Inflammatory macrophage (primary cell): ENCODE results near the gene SYCN.

Experiments
- DNase-seq, 2 donors: peaks; one replicate each; pipeline ENCODE4 v3.0.0-alpha.2; 2020 to 2022

SYCN gene

DNA sequence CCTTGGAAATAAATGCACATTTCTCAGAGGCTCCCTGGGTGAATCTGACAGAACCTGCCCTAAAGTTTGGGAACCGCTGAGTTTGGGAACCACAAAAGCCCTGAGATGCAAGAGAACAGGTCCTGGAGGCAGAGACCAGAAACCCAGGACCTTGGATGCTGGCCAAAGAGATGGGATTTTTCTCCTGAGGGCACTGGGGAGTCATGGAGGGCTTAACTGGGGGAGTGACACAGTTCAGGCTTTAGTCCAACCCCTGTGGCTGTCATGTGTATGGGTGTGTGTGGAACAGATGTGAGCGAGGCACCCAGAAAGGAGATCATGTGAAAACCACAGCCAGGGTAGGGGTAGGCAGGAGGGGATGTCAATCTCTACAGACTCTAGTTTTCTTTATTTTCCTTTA, 11.2 kb downstream of the SYCN start:
- DNase-seq = no peak

DNA sequence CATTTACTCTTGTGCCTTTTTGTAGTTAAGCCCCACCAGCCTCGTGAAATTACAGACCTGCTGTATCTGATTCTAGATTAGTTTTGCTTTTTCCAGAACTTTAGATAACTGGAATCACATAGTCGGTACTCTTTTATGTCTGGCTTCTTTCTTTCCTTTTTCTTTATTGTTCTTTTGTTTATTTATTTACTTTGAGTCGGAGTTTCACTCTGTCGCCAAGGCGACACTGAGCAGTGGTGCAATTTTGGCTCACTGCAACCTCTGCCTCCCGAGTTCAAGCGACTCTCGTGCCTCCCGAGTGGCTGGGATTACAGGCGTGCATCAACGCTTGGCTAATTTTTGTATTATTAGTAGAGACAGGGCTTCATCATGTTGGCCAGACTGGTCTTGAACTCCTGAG, 13.3 kb downstream of the SYCN start:
- DNase-seq = no peak

DNA sequence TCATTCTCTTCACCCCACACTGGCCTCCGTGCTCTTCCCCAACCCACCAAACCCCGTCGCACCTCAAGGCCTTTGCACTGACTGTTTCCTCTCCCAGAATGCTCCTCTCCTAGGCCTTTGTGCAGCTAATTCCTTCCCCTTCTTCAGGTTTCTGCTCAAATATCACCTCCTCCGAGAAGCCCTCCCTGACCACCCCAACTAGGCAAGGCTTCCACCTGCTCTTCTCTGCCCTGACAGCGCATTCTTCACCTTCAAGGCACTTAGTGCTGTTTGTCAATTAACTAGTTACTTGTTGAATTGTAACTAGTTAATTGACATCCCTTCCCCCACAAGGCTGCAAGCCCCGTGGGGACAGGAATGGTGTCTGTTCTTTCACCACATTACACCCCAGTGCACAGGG, 15.1 kb downstream of the SYCN start:
- no peak for DNase-seq

DNA sequence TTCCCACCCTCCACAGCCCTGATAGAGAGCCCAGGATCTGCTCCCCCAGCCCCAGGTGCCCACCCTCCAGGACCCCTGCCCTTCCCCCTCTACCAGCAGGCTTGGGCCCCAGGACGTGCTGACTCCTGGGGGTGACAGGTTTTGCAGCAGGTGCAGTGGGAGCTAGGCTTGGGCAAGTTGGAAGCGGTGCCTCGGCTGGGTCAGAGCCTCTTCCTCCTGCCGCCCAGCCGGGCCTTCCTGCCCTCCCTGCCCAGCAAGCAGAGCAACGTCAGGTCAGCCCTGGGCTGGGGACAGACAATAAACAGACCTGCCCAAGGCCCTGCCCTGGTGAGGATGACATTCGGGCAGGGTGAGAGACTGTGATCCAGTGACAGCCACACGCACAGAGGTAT, 16.5 kb downstream of the SYCN start:
- no peak for DNase-seq

DNA sequence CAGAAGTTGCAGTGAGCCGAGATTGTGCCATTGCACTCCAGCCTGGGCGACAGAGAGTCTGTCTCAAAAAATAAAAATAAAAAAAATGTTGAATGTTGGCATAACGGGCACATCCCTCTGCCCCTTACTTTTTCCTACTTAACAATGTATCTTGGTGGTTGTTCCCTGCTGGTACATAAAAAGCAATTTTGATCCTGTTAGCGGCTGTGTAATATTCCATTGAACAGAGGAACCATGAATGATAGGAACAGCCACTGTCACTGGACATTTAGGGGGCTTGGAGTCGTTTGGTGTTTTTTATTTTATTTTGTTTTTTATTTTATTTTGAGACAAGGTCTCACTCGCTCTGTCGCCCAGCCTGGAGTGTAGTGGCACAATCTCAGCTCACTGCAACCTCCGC, 17.7 kb downstream of the SYCN start:
- DNase-seq = no peak

DNA sequence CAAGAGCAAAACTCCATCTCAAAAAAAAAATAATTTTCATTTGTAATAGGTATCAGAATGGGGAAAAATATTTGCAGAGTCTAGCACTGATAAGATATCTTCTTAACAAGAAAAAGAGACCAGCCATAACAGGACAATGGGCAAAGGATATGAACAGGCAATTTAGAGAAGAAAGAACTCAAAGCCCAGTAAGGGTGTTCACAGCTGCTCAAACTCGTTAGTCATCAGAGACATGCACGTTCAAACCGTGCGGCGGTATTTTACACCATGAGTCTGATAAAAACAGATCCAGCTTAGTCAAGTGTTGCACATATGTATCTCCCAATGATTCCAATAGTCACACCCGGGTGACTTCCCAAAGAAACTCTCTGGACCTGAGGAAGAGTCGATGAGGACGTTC, 21.0 kb downstream of the SYCN start:
- DNase-seq = no peak

DNA sequence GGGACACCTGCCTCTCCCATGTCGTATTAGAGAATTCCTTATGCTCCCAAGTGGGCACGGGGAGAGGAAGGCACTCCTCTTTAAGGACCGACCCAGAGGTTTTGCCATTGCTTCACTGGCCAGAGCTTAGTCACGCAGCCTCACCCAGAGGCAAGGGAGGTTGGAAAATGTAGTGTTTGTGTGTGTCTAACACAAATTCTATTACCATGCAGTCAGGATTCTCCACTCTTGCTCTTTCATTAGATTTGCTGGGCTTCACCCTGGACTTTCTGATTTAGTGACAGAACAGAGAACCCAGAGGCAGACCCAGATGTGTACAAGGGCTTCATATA, 21.9 kb downstream of the SYCN start:
- no peak for DNase-seq

DNA sequence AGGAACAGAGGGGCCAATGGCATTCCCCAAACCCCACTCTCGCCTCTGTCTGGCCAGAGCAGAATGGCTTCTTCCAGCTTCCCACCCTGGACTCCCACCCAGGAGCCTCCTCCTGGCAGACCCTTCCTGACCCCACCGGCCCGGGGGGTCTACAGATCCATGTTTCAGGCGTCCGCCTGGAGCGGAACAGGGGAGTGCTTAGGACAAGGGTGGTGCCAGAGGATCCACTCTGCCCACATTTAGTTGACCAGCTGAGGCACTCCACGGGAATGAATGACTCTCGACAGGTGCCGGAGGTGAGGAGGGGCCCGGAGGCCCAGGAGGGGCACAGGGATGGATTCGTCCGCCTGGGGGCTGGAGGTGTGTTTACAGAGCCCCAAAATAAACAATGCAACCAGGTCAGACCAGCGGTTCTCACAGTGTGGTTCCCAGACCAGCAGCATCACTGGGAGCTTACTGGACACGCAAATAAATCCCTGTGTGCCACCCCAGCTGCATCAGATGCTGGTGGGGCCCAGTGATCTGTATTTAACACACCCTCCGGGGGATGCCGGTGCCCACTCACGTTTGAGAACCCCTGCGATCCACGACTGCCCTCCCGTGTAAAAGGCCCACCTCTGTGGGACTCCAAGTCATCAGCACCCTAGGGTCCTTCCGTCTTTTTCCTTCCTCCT, 22.4 kb downstream of the SYCN start:
- DNase-seq = no peak

DNA sequence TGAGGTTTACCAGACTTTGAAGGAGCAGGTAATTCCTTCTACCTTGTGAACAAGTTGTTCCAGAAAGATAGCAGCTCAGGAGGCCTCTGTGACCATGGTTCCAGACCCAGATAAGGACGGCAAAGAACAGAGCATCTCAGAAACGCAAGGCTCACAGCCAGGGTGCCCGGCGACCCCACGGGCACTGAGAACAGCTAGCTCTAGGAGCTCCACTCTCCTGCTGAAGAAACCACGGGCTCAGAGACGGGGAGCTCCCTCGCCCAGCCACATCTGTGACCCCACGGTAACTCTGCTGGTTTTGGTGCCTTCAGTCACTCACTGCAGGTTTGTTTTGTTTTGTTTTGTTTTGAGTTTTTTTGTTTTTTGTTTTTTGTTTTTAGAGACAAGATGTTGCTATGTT, 23.3 kb downstream of the SYCN start:
- no peak for DNase-seq

DNA sequence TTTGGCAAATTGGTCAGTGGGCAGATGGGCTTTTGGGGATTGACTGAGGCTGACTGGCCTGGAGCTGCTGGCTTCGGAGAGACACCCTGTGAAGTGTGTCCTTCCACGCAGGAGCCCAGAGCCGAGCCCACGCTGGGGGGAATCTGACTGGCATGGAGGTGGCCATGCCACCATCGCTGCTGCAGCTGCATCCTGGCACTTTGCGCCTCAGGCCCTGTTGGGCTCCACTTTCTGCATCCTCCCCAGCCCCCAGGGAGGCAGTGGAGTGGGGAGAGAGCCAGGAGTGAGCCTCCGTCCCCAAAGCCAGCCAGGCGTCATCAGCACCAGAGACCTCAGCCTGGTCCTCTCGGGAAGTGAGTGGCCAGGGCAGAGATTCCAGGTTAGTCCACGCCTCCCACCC, 24.3 kb downstream of the SYCN start:
- DNase-seq = no peak

DNA sequence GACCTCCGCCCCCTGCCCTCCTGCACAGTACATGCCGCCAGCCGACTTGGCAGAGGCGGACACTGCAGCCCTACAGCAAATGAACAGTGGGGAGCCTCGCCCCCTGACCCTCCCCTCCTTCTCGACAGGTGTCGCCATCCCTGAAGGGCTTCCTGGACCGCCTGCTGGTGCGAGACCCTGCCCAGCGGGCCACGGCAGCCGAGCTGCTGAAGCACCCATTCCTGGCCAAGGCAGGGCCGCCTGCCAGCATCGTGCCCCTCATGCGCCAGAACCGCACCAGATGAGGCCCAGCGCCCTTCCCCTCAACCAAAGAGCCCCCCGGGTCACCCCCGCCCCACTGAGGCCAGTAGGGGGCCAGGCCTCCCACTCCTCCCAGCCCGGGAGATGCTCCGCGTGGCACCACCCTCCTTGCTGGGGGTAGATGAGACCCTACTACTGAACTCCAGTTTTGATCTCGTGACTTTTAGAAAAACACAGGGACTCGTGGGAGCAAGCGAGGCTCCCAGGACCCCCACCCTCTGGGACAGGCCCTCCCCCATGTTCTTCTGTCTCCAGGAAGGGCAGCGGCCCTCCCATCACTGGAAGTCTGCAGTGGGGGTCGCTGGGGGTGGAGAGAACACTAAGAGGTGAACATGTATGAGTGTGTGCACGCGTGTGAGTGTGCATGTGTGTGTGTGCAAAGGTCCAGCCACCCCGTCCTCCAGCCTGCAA, 25.6 kb downstream of the SYCN start:
- DNase-seq = no peak

DNA sequence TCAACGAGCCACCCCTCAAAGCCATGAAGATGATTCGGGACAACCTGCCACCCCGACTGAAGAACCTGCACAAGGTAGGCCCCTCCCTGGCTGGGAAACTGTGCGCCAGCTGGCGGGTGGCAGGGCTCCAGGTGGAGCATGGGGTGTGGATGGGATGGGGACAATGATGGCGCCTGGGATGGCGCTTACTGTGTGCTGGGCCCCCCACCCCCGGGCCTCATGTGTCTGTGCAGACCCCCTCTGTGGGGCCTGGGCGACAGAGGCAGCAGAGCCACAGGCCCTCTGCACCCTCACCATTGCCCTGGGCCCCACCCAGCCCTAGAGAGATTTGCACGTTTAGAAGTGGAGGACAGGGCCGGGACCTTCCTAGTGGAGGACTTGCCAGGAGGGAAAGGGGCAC, 26.3 kb downstream of the SYCN start:
- DNase-seq = no peak

DNA sequence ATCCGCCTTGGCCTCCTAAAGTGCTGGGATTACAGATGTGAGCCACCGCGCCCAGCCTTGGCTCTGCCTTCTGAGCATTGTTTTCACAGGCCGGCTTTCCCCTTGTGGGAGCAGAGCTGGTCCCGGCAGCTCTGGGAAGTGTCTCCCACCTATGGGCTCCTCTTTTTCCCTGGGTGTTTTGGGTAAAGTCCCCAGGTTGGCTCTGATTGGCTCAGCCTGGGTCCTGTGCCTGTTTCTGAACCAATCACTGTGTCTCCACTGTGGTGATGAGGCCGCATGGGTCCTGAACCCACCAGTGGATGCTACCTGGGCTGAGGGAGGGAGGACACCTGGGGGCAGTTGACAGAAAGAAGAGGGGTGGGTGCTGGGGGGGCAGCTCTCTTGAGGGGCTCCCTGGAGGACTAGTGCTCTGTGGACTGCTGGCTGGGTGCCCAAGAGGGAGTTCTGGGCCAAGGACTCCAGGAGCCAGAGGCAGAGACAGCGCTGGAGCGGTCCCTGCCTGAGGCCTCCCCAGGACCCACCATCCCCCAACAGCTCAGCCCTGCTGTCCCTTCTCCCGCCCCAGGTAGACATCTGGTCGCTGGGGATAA, 26.9 kb downstream of the SYCN start:
- DNase-seq = no peak

DNA sequence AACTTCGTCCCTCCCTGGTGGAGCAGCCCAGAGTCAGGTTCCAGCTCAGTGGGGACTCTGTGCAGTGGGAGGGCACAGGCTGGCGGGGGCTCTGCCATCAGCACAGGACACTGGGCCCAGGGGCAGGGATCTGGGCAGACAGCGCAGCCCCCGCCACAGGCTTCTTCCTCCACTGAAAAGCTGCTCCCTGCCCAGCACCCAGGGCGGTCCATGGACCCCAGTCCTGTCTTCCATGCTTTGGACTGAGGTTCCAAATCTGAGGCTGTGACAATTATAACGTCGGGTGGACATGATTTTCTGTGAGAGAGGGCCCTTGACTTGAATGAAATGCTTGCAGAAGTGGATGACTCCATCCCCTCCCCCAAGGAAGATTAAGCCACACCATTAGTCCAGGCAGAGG, 28.5 kb downstream of the SYCN start:
- DNase-seq = no peak

DNA sequence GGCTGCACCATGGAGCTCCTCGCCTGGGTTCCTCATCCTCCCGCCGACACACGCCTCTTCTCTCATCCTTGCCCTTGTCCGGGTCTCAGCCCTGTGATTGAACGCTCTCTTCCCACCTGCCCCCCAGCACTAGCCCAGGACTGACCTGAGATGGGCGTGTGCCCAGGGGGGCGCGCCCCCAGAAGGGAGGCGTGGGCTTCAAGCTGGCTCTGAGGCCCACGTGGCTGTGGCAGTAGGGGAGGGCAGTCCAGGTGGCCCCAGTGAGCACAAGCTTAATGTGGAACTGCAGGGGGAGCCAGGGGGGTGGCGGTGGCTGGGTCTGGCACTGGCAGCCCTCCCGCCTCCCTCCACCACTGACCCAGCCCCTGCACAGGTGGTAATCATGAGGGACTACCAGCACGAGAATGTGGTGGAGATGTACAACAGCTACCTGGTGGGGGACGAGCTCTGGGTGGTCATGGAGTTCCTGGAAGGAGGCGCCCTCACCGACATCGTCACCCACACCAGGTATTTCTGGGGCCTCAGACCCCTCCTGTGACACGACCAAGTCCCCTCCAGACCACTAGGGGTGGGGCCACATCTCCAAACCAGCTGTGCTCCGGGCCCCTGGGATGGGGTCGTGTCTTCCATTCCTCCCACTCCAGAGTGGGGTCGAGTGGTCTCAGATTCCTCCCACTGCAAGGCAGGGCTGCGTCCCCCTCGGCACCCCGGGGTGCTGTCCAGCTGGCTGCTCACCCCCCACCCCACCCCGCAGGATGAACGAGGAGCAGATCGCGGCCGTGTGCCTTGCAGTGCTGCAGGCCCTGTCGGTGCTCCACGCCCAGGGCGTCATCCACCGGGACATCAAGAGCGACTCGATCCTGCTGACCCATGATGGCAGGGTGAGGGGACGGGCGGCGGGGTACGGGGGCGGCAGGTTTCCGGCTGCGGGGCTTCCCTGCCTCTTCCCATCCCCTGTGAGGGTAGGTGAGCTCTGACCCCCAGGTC, 29.2 kb downstream of the SYCN start:
- DNase-seq = no peak

DNA sequence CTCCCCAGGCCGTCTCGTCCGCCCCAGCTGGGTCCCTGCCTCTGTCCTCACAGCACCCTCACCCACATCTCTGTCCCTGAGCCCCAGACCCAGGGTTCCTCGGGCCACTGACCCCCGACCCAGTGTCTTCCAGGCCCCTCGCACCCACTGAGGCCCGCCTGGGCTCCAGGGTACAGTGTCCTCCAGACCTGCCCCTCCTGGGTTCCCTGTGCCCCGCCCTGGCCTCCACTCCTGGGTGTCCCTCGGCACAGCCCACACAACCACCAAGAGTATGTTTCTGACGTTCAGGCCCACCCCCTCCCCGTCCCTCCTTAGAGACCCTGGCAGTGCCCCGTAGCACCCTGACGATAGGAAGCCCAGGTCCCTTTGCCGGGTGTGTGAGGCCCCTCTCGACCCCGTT, 29.9 kb downstream of the SYCN start:
- DNase-seq = no peak

DNA sequence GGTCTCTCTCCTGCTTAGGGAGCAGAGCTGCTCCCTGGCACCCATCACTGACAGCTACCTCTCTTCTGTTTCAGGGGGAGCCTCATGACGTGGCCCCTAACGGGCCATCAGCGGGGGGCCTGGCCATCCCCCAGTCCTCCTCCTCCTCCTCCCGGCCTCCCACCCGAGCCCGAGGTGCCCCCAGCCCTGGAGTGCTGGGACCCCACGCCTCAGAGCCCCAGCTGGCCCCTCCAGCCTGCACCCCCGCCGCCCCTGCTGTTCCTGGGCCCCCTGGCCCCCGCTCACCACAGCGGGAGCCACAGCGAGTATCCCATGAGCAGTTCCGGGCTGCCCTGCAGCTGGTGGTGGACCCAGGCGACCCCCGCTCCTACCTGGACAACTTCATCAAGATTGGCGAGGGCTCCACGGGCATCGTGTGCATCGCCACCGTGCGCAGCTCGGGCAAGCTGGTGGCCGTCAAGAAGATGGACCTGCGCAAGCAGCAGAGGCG, 30.5 kb downstream of the SYCN start:
- DNase-seq = no peak

DNA sequence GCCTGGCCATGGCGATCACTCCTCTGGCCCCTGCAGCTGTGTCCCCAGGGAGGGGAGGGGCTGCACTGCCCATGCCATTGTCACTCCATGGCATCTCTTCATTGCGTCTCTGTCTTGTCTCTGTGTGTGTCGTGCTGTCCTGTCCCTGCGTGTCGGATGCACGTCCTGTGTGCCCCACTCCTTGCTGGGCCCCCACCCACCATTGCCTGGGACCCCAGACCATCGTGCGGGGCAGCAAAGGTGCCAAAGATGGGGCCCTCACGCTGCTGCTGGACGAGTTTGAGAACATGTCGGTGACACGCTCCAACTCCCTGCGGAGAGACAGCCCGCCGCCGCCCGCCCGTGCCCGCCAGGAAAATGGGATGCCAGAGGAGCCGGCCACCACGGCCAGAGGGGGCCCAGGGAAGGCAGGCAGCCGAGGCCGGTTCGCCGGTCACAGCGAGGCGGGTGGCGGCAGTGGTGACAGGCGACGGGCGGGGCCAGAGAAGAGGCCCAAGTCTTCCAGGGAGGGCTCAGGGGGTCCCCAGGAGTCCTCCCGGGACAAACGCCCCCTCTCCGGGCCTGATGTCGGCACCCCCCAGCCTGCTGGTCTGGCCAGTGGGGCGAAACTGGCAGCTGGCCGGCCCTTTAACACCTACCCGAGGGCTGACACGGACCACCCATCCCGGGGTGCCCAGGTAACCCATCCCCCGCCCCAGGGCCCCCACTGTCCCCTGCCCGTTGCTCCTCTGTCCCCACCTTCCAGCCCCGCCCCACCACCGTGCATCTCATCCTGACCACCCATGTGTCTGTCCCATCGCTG, 31.2 kb downstream of the SYCN start:
- no peak for DNase-seq

DNA sequence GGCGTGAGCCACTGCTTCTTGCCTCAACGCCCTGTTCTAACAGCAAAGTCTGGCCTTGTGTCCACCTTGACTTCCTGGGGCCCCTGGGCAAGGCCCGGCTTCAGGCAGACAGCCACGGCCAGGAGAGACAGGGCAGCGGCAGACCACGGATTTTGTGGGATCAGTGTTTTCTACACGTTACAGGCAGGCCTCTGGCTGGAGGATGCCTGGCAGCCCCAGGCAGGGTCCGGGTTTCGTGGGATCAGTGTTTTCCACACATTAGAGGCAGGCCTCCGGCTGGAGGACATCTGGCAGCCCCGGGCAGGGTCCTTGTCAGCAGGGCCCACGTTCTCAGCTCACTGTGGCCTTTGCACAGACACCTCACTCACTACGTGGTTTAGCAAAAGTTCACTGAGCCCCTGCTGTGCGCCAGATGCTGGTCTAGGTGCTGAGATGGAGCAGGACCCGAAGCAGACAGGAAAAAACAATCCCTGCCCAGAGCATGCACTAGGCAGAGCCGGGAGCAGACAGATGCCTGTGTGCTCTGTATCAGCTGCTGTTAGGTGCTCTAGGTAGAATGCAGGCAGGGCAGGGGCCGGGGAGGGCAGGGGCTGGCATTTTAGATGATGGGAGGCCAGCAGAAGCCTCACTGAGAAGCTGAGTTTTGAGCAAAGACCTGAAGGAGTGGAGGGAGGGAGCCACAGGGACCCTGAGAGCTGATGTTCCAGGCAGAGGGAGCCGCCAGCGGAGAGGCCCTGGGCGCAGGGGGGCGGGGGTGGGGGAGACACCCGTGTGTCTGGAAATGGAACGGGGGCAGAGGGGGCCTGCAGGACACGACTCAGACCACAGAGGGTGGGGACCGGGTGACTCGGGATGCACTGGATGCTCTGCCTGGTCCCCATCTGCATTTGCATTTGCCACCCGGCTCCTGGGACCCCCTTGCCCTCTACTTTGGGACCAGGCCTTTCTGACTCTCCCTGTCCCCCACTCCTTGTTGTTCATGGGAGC, 32.3 kb downstream of the SYCN start:
- DNase-seq = no peak

DNA sequence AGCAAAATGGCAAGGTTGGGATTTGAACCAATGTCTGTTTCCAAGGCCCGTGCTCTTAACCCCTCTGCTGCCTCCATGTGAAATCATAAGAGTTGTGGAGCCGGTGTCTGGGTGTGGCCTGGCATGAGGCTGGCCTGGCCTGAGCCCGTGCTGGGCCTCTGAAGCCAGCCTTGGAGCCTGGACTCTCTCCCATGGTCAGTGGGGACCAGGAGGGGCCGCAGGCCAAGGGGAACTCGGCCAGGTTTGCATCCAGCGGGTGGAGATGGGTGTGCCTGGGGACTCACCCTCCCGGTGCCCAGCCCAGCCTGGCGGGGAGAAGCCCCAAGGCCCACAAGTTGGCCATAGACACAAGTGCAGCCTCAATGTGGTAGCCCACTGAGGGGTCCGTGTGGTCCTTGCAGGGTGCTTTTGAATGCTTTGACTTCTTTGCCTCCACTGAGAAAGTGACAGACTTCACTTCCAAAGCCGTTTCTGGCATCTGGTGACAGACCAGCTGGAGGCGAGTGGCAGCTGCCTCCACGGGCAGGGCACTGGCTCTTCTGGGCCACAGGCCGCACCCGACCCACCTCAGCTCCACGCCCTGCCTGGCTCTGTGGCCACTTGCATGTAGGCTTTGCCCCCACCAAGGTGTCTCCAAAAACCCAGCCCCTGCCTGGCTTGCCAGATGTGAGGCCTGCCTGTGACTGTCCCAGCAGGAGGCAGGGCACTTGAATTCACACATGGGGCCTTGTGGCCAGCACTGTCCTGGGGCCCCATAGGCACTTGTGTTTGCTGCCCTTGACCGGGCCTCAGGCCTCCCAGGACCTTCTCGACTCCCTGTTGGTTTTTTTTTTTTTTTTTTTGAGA, 33.5 kb downstream of the SYCN start:
- DNase-seq = no peak
